Mononuclear cell (primary cell): ENCODE data around the gene NLRP3. TPM values are rescaled to one million over a fixed set of nuclear protein-coding genes. Genes with fewer than 3 reads are reported as not detected.
"Not testable (repeated sequence)": the region's sequence is repeated elsewhere in the genome, so short reads cannot be mapped to it uniquely, and the experiment has no call there.

Experiments used
- H3K27me3 ChIP-seq: 2 replicates; pipeline ENCODE4 v1.6.0; 2011; ENCODE audit warnings: low read length, control low read depth; ENCODE audit not compliant: insufficient read depth
- H3K4me1 ChIP-seq: 2 replicates; pipeline ENCODE4 v1.5.1; 2011; ENCODE audit warnings: mild to moderate bottlenecking, low read length, control low read depth; ENCODE audit not compliant: insufficient read depth
- H3K4me3 ChIP-seq: 2 replicates; pipeline ENCODE4 v1.5.1; 2011; ENCODE audit warnings: mild to moderate bottlenecking, low read length, moderate library complexity
- H3K9me3 ChIP-seq: 2 replicates; pipeline ENCODE4 v1.5.1; 2011; ENCODE audit warnings: low read depth, mild to moderate bottlenecking, control low read depth, low read length
- total RNA-seq: library from RNA; depleted of rRNA; stranded (reverse); fragments of >200 nt; gene quantifications from one replicate; pipeline ENCODE4 v1.2.3, GENCODE V29; 2012

NLRP3 gene
- total RNA-seq, 1 donor, result 648 TPM

DNA sequence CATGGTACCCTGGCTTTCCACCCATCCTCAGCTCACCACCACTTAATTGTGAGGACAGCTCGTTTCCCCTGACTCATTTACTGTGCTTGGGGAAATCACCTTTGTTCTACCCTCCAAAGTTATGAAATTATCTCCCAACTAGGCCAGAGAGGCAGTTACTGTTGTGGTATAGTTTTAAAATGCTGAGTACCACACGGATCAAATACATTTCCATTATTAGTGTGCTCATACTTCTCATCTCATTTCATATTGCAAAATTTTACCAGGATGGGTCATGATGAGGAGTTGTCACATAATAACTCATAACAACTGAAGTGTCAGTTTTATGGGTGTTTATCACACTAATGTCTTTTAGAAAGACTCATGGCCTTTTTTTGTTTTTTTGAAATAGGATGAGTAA, 51.2 kb downstream of the NLRP3 start:
- Histone ChIP-seq H3K4me1 (peaks cover 5% of the 10 kb centered on the region), H3K4me3 (no peak overlapping the region), H3K27me3 (no peaks in the 10 kb centered on the region), H3K9me3 (no peaks in the 10 kb centered on the region)

DNA sequence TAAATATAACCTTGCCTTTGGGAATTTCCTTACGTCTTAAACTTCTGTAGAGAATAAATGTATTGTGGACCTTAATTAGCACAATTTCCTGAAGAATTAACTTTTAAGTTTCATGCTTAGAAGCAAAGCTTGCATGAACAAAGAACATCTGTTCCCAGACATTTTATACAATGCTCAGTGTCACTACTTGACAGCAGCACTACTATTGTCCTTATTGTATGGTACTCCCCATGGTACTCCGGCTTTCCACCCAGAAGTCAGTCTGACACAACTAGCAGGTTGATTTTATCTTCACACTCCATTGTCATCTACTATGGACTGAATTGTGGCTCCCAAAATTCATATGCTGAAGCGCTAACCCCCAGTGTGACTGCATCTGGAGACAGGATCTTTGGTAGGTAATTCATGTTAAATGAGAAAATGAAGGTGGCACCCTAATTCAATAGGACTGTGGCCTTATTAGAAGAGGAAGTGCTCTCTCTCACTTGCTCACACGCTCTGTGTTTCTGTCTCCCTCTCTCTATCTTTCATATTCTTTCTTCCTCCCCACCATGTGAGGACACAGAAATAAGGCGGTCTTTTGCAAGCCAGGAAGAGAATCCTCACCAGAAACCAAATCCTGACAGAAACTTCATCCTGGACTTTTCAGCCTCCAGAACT, 52.6 kb downstream of the NLRP3 start:
- H3K27me3 ChIP-seq, result no peaks in the 10 kb centered on the region
- no peak overlapping the region for H3K4me3 ChIP-seq
- peaks cover 5% of the 10 kb centered on the region for H3K4me1 ChIP-seq
- H3K9me3 ChIP-seq, result no peaks in the 10 kb centered on the region

DNA sequence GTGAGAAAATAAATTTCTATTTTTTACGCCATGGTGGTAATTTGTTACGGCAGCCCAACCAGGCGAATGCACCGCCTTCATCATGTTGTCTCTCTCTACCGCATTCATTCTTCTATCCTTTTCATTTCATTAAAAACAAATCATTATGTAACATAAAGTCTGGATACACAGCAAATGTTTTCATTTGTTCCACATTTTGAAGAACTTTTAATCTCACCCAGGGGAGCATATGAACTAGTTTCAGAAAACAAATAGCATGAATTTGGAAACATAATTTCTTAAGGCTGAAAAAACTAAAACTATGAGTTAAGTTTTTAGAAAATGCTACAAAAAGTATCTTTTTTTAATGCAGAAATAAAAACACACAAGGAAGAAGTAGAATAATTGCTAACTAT, 53.2 kb downstream of the NLRP3 start:
- H3K9me3 ChIP-seq, result no peaks in the 10 kb centered on the region
- no peaks in the 10 kb centered on the region for H3K27me3 ChIP-seq
- H3K4me1 ChIP-seq, result peaks cover 5% of the 10 kb centered on the region
- H3K4me3 ChIP-seq, result no peak overlapping the region

DNA sequence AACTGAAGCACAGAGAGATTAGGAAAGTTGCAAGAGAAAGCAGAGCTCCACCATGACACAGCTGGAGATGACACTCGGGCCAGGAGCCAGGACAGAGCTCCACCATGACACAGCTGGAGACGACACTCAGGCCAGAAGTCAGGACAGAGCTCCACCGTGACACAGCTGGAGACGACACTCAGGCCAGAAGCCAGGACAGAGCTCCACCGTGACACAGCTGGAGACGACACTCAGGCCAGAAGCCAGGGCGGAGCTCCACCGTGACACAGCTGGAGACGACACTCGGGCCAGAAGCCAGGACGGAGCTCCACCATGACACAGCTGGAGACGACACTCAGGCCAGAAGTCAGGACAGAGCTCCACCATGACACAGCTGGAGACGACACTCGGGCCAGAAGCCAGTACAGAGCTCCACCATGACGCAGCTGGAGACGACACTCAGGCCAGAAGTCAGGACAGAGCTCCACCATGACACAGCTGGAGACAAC, 55.0 kb downstream of the NLRP3 start:
- H3K4me1 ChIP-seq, H3K27me3 ChIP-seq, H3K4me3 ChIP-seq, H3K9me3 ChIP-seq: not testable (repeated sequence)

DNA sequence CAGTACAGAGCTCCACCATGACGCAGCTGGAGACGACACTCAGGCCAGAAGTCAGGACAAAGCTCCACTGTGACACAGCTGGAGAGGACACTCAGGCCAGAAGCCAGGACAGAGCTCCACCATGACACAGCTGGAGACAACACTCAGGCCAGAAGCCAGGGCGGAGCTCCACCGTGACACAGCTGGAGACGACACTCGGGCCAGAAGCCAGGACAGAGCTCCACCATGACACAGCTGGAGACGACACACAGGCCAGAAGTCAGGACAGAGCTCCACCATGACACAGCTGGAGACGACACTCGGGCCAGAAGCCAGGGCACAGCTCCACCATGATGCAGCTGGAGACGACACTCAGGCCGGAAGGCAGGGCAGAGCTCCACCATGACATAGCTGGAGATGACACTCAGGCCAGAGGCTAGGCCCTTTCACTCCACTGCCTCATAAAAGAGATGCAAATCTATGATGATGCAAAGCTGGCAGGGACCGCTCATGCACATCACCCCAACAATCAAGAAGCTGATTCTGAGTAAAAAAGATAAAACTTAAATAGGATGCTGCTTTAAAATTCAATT, 55.6 kb downstream of the NLRP3 start:
- Histone ChIP-seq H3K9me3 (no peaks in the 10 kb centered on the region), H3K4me3 (no peak overlapping the region), H3K4me1 (peaks cover 4% of the 10 kb centered on the region), H3K27me3 (no peaks in the 10 kb centered on the region)

DNA sequence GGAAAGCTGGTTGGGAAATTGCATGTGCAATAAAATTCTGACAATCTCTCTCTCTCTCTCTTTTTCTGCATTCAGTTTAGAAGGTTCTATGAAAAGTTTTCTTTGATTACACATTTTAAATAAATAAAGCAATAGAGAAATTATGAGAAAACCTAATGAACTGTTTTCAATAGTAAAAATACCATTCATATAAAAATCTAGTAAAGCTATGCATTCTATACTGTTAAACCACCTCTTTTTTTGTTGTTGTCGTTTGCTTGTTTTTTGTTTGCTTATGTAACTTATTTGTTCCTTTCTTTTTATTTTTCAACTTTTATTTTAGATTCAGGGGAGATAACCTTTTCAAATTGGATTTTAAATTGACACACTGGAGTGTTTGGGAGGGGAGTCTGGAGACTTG, 56.1 kb downstream of the NLRP3 start:
- no peaks in the 10 kb centered on the region for H3K9me3 ChIP-seq
- H3K4me1 ChIP-seq, result peaks cover 4% of the 10 kb centered on the region
- H3K4me3 ChIP-seq, result no peak overlapping the region
- no peaks in the 10 kb centered on the region for H3K27me3 ChIP-seq

DNA sequence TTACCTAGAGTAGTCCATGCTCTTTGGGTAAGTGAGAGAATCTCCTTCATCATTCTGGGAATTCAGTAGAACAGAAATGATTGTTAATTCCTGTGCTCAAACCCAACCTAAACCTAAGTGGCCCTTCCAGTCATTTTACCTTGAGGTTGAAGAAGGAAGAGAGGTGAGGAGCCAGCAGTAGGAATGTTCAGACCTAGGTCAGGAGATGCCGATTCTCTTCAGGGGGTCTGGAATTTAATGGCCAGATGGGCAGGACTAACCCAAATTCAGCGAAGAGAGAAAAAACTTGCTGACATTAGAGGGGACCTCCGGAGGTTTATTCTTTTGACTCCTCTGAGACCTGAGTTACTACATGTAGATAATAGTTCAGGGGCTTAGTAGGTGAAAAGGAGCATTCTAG, 58.4 kb downstream of the NLRP3 start:
- Histone ChIP-seq H3K9me3 (no peaks in the 10 kb centered on the region), H3K4me3 (no peak overlapping the region), H3K27me3 (no peaks in the 10 kb centered on the region)

DNA sequence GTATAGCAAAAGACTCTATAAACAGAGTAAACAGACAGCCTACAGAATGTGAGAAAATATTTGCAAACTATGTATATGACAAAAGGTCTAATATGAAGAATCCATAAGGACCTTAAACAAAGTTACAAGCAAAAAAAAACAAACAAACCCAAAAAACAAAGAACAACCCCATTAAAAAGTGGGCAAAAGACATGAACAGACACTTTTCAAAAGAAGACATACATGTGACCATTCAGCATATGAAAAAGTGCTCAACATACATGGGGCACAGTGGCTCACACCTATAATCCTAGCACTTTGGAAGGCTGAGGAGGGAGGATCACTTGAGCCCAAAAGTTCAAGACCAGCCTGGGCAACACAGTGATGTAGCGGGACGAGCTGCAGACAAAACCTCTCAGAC, 59.8 kb downstream of the NLRP3 start:
- H3K27me3 ChIP-seq, result no peaks in the 10 kb centered on the region
- no peak overlapping the region for H3K4me3 ChIP-seq
- peaks cover 4% of the 10 kb centered on the region for H3K4me1 ChIP-seq
- no peaks in the 10 kb centered on the region for H3K9me3 ChIP-seq

More for the DNA sequence above, 58.4 kb downstream of the NLRP3 start:
- peaks cover 4% of the 10 kb centered on the region for H3K4me1 ChIP-seq

DNA sequence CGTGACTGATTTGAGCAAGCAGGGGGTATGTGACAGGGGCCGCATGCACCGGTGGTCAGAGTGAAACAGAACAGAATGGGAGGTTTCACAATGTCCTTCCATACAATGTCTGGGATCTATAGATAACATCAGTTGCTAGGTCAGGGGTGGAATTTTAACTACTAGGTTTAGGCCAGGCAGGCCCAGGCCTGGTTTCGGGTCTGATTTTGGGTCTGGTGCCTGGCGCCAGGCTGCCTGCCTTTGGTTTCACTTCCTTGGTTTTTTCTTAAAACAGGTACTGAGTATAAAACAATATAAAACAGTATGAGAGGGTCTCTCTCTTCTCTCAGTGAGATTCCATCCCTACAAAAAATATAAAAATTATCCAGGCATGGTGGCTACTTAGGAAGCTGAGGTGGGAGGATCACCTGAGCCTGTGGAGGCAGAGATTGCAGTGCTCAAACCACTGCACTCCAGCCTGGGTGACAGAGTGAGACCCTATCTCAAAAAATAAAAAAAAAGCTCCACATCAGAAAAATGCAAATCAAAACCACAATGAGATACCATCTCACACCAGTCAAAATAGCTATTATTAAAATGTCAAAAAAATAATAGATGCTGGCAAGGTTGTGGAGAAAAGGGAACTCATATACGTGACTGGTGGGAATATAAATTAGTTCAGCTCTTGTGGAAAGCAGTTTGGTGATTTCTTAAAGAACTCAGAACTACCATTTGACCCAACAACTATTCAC, 60.5 kb downstream of the NLRP3 start:
- H3K4me3 ChIP-seq, H3K27me3 ChIP-seq, H3K4me1 ChIP-seq, H3K9me3 ChIP-seq: not testable (repeated sequence)

DNA sequence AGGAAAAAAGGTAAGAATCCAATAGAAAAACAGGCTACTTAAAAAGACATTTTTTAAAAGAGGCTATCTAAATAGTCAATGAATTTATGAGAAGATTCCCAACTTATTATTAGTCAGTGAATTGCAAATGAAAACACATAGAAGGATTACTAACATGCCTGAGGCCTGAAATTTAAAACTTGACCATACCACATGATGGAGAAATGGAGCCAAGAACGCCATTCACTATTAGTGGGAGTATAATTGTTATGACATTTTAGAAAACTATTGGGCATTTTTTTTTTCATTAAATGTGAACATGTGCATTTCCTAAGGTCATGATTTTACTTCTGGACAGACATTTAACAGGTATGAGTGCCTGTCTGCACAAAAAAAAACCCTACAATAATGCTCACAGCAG, 66.8 kb downstream of the NLRP3 start:
- no peaks in the 10 kb centered on the region for H3K9me3 ChIP-seq
- H3K27me3 ChIP-seq, result no peaks in the 10 kb centered on the region
- no peak overlapping the region for H3K4me3 ChIP-seq
- no peaks in the 10 kb centered on the region for H3K4me1 ChIP-seq

DNA sequence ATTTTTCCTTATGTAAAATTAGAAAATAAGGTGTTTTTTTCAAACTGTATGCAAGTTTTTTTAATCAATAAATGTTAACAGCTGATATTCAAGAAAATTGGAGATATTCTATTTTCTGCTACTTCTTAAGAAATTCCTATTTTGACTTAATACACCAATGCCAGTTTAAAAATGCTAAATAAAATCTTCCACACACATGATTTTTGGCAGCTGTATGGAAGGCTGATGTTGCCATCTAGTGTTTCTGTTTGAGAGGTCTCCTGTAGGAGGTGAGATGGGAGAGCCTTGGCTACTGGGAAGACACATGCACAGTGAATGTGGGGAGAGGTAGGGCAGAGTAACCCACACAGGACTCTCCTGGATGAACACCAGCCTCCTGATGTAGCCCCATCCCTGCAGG, 71.1 kb downstream of the NLRP3 start:
- Histone ChIP-seq H3K4me1 (no peaks in the 10 kb centered on the region), H3K4me3 (no peak overlapping the region), H3K27me3 (no peaks in the 10 kb centered on the region), H3K9me3 (no peaks in the 10 kb centered on the region)

DNA sequence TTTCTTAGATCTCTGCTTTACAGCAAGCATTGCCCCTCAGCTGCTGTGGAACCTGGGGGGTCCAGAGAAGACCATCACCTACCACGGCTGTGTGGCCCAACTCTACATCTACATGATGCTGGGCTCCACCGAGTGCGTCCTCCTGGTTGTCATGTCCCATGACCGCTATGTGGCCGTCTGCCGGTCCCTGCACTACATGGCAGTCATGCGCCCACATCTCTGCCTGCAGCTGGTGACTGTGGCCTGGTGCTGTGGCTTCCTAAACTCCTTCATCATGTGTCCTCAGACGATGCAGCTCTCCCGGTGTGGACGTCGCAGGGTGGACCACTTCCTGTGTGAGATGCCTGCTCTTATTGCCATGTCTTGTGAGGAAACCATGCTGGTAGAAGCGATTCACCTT, 75.4 kb downstream of the NLRP3 start:
- Histone ChIP-seq H3K27me3 (no peaks in the 10 kb centered on the region), H3K4me1 (peaks cover 24% of the 10 kb centered on the region), H3K9me3 (no peaks in the 10 kb centered on the region), H3K4me3 (no peak overlapping the region)

DNA sequence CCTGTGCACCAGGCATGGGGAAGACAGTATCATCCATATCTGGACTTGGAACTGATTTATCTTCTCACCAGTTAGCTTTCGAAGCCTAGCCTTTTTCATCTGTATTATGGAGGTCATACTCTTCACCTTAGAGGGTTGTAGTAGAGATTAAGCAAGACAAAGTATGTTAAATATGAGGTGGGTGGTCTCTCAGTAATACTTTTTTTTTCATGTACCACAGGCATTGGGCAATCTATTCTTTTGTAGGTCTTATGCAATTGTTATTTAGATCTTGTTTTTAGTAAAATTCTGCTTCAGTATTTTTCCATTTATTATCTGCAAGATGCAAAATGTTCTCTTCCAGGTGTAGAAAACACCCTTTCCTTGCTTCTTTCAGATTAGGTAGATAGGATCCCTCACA, 77.1 kb downstream of the NLRP3 start:
- no peaks in the 10 kb centered on the region for H3K27me3 ChIP-seq
- H3K9me3 ChIP-seq, result no peaks in the 10 kb centered on the region
- H3K4me3 ChIP-seq, result no peak overlapping the region
- peaks cover 24% of the 10 kb centered on the region for H3K4me1 ChIP-seq

DNA sequence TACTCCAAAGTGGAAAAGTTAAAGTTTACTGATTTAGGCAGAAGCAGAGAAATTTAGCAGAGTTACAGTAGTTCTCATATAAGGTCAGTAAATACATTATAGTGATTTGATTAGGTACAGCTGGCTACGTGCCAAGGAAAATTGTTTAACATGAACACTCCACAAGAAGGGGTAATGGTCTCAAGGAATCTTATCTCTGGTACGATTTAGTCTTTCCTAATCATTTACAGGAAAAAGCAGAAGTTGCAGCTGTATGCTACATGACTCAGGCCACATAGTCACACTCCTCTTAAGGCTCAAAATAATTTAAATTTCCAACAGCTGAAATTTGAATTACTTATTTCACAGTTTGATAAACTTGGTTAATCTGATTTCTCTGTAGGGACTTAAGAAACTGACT, 78.8 kb downstream of the NLRP3 start:
- Histone ChIP-seq H3K9me3 (no peaks in the 10 kb centered on the region), H3K4me3 (no peak overlapping the region)

DNA sequence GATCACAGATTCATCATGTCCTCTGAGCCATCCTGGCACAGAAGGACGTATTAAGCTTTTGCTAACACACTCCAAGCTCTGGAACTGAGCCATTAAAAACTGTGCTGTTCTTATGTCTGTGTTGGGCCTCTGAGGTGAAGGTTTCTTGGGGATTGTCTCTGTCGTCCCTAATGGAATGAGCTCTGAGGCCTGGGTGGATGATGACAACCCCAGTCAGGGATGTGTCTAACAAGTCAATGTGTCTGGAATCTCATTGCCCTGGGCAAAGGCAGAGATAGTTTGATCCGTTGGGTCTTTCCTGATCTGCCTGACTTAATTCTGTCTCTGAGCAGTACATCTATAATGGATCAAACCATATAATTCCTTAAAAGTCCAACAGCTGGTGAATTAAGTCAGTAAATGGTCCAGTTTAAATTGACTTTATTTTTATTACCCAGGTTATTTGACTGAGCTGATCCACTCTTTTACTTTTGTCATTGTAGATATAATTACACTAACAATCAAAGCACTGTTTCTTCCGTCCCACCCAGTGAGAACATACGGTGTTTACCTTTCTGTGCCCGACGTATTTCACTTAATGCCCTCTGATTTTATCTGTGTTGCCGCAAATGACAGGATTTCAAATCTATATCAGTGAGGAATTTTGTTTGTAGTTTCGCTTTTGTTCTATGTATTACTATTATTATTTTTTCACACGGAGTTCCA, 80.8 kb downstream of the NLRP3 start:
- no peaks in the 10 kb centered on the region for H3K9me3 ChIP-seq
- H3K4me3 ChIP-seq, result no peak overlapping the region
- H3K27me3 ChIP-seq, result no peaks in the 10 kb centered on the region
- peaks cover 42% of the 10 kb centered on the region for H3K4me1 ChIP-seq

More for the DNA sequence above, 78.8 kb downstream of the NLRP3 start:
- Histone ChIP-seq H3K4me1 (peaks cover 25% of the 10 kb centered on the region), H3K27me3 (no peaks in the 10 kb centered on the region)
